ENCODE data around the gene ACTA2. TPM values are rescaled to one million over a fixed set of nuclear protein-coding genes. Genes with fewer than 3 reads are reported as not detected.

The ACTA2 gene
- 17.2 to 21.9 TPM (median 18.9 TPM) in 5 replicates for total RNA-seq (2022; extraction: Qiagen RNA extraction)

DNA sequence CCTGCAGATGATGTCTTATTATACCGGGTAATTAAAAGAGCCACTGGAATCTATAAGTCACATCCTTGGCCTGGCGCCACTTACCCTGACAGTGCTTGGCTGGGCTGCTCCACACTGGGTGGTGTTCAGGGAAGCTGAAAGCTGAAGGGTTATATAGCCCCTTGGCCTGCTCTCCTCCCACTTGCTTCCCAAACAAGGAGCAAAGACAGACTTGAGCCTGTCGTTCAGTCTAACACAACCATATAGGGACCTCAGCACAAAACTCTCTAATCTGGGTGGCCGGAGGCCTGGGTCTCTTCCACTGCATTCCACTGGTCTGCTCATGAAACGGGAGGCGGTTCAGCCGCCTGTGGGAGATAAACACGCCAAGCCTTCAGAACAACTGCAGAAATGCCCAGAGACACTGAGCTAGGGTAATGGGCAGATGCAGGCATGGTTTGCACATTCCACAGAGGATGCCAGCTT lies at the start of gene ACTA2:
TSS of gene ACTA2 (minus strand) at position 127 of the 465 bp plus-strand sequence. CDS start 3,843 bp downstream, outside the sequence.

DNA sequence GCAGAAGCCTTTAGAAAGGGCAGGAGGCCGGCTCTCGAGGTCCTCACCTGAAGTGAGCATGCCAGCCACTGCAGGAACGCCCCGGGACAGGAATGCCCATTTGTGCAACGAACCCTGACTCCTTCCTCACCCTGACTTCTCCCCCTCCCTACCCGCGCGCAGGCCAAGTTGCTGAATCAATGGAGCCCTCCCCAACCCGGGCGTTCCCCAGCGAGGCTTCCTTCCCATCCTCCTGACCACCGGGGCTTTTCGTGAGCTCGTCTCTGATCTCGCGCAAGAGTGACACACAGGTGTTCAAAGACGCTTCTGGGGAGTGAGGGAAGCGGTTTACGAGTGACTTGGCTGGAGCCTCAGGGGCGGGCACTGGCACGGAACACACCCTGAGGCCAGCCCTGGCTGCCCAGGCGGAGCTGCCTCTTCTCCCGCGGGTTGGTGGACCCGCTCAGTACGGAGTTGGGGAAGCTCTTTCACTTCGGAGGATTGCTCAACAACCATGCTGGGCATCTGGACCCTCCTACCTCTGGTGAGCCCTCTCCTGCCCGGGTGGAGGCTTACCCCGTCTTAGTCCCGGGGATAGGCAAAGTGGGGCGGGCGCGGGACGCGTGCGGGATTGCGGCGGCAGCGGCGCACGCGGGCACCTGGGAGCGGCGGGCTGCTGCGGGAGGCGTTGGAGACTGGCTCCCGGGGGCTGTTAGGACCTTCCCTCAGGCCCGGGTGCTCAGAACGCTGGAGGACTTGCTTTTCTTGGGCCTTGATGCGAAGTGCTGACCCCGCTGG lies 38.0 kb upstream of the ACTA2 start, which contains the start of gene FAS:
TSS of gene FAS (plus strand) at position 415 of the 777 bp plus-strand sequence. CDS start at position 494, 79 bp downstream.

Other genes starting within 250 kb of the ACTA2 start
- not detected in 5 replicates for gene LIPK, start 246.5 kb downstream of the ACTA2 start, total RNA-seq (2022; extraction: Qiagen RNA extraction)
- gene LIPN, start 192.8 kb downstream of the ACTA2 start, total RNA-seq (2022; extraction: Qiagen RNA extraction) = not detected in 5 replicates
- not detected in 5 replicates for gene LIPM, start 150.0 kb downstream of the ACTA2 start, total RNA-seq (2022; extraction: Qiagen RNA extraction)
- 0.31 to 0.40 TPM (median 0.37 TPM) in 5 replicates for gene ANKRD22, start 100.9 kb downstream of the ACTA2 start, total RNA-seq (2022; extraction: Qiagen RNA extraction)
- gene STAMBPL1, start 72.5 kb downstream of the ACTA2 start, total RNA-seq (2022; extraction: Qiagen RNA extraction) = 23.1 to 27.7 TPM (median 25.4 TPM) in 5 replicates
- 28.6 to 38.2 TPM (median 30.3 TPM) in 5 replicates for gene FAS, start 38.0 kb upstream of the ACTA2 start, total RNA-seq (2022; extraction: Qiagen RNA extraction)

All from A549 treated with AZD2906 at 1 μM for 4 hours (cell line).